NT2/D1 (cell line): Measurements from ENCODE around the gene SDK1.

Experiments
- SUZ12 ChIP-seq: IDR thresholded peaks from 2 replicates; pipeline ENCODE4 v1.6.1; 2011; ENCODE audit not compliant: insufficient read length, insufficient read depth; ENCODE audit errors: extremely low read depth
- YY1 ChIP-seq: IDR thresholded peaks from 2 replicates; pipeline ENCODE4 v1.6.1; 2011; ENCODE audit not compliant: insufficient read length, insufficient read depth
- ZNF274 ChIP-seq: IDR thresholded peaks from 2 replicates; pipeline ENCODE4 v1.6.1; 2011; ENCODE audit warnings: mild to moderate bottlenecking, low read depth, low read length

DNA sequence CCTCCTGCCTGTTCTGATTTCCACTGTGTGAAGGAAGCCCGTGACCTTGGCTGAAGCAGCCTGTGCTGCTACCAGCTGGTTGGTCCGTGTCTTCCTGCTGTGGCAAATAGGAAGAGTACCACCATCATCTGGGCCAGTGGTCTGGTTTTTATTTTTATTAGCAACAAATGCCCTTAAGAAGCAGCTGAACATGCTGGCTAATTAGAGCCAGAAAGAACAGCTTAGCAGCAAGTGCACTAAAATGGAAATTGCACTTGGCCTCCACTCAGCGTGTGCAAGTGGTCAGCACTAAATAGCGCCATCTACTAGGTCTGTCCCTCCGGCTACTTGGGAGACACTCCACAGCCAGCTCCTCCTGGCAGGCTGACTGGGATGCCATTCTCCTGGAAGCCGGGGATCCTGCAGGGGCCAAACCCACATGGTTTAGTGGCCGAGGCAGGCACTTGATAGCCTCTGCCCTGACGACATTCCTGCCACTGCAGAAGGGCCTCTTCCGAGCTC lies 690.7 kb downstream of the SDK1 start:
- TF ChIP-seq YY1 (no peak), ZNF274 (no peak), SUZ12 (no peak)
